ENCODE results near the gene SMIM35.

GRCh38 chr11:117995472-117995871 lies 91.3 kb downstream of the SMIM35 start:
- TF ChIP-seq POLR2AphosphoS5 (IDR thresholded peaks at IDR 0.05; ENCODE audit: borderline replicate concordance, low read depth, low read length): no peak
- no peak for TF ChIP-seq EZH2 (IDR thresholded peaks at IDR 0.05)
